COLO668 (cell line): Measurements from ENCODE around the gene PIGN.
"Not testable (repeated sequence)": the region's sequence is repeated elsewhere in the genome, so short reads cannot be mapped to it uniquely, and the experiment has no call there.

Experiments used
- DNase-seq: peaks from one replicate; lab custom pipeline; 2025; ENCODE audit not compliant: unreplicated experiment; lab: John Stamatoyannopoulos, UW

The PIGN gene

GRCh38 chr18:62064361-62064760 lies 122.5 kb downstream of the PIGN start:
- DNase-seq: no peak

GRCh38 chr18:62061821-62062478 lies 124.9 kb downstream of the PIGN start:
- no peak for DNase-seq

DNA sequence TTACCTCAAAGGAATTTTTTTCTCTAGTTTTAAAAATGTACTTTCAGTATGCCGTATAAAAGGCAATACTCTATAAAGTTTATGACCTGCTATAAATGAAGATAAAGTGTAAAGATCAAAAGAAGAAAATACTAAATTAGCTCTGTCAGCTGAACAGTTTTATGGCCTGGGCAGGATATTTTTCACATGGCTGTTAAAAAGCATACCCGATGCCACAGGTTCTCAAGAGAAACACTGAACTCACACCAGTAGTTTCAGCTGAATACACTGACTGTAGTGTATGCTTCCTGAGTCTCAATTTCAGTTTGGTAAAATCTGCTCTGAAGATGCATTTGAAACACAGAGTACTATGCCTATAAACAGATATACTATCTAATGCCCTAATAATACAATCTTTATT lies 126.0 kb downstream of the PIGN start:
- DNase-seq: no peak

DNA sequence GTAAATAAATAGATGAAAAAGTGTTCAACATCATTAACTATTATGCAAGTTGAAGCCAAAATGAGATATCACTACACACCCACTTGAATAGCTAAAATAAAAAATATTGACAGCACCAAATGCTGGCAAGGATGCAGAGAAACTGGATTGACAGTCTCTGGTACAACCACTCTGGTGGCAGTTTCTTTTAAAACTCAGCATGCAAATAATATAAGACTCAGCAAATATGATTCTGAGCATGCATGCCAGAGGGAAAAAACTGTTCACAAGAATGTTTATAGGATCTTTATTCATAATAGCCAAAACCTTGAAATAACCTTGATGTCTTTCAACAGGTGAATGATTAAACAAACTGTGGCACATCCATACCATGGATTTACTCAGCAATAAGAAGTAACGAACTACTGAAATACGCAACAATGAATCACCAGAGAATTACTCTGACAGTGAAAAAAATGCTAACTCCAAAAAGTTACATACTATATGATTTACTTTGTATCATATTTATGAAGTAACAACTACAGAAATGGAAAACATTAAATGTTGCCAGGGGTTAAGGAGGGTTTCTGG lies 131.8 kb downstream of the PIGN start:
- DNase-seq: no peak

GRCh38 chr18:62048279-62048678 lies 138.6 kb downstream of the PIGN start:
- no peak for DNase-seq

DNA sequence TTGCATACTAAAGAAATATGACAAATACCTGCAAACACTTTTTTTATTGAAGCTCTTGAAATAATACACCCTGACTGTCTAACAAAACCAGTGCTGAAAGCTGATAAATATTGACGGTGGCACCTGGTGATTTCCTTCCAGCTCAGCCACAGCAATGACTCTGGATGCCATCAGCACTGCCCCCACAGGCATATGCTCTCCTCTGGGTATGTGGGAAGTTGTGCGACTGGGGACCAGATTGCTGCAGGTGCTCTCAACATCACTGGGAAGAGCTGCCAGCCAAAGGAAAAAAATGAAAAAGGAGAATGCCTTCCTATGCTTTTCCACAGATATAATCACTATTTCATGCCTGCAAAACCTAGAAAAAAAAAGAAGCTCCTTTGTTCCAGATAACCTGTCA lies 141.5 kb downstream of the PIGN start:
- DNase-seq: no peak

- DNase-seq: no peak
Measured at GRCh38 chr18:62044490-62045000, 142.3 kb downstream of the PIGN start.

DNA sequence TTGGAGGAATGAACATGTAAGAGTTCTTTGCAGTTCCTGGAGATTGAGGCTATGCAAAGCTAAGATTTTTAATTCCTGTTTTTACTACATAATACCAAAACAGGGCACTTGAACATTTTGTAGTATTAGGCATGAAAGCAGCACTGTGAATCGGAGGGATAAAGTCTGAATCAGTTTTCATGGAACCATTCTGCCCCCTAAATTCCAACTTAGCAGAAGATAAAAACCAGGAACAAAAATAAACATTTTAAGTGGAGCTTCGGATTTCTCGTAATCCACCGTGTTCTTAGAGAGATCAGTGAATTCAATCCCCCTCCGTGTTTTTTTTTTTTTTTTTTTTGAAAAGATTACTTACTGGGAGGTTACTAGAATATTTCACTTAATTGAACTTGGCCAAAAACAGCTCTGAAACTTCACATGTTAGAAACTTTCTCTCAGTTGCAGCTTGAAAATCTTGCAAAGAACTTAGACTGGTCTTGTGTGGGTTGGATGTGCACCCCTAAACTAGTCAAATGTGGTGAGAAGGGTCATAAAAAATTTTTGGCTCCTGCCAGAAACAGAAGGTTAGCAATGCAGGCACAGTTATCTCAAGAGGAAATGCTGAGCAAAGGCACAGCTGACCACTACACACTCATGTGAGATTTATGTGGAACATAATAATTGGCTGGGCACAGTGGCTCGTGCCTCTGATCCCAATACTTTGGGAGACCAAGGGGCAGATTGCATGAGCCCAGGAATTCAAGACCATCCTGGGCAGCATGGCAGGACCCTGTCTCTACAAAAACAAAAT lies 148.7 kb downstream of the PIGN start:
- DNase-seq: no peak

DNA sequence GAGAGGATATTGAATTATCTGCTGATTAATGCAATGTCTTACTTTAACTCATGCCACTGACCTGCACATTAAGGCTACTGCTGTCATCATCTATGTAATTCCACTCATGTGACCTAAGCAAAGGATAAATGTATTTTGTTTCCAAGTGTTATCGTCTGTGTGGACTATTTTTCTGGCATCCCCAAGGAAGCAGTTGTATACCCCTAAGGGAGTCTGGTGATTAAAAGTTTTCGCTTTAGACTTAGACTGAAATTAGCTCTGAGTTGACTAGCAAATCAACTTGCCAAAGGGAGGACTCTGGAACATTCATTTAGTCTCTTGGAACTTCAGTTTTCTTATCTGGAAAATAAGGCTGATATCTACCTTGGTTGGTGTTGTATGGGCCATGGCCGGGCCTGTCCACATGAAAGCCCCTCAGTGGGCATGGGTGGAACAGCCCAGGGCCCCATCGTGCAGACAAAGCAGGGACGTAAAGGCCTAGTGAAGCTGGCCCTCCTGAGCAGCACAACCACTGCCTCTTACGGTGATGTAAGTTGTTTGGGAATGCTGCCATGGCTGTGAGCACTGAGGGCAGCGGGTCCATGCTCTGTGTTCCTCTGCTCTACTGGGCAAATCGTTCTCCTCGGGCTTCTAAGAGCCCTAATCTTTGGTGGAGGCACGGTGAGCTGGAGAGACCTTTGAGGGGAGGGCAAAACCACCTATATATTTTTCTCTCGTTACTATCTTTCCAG lies 149.7 kb downstream of the PIGN start:
- DNase-seq: no peak

GRCh38 chr18:62034286-62034685 lies 152.6 kb downstream of the PIGN start:
- not testable (repeated sequence) for DNase-seq

GRCh38 chr18:62033756-62034155 lies 153.1 kb downstream of the PIGN start:
- DNase-seq: no peak

GRCh38 chr18:62033207-62033606 lies 153.6 kb downstream of the PIGN start:
- no peak for DNase-seq

GRCh38 chr18:62030091-62030985 lies 156.5 kb downstream of the PIGN start:
- no peak for DNase-seq

DNA sequence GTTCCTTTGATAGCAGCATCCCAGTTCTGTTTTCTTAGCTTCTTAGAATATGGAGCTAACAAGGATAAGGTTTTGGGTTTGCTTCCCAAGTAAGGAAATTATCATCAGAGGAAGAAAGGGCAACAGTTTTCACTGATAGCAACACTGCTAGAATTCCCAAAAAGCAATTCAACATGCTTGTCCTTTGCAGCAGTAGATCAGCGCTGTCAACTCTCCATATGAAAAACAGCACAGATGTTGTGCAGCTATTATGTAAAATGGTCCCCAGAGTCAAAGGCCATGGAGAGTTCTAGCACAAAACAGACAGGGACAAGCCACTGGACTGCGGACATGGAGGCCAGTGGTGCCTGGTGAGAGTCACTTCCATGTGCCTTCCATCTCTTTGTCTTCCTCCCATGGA lies 158.1 kb downstream of the PIGN start:
- no peak for DNase-seq

- DNase-seq: no peak
Measured at GRCh38 chr18:62027914-62028520, 158.8 kb downstream of the PIGN start.

DNA sequence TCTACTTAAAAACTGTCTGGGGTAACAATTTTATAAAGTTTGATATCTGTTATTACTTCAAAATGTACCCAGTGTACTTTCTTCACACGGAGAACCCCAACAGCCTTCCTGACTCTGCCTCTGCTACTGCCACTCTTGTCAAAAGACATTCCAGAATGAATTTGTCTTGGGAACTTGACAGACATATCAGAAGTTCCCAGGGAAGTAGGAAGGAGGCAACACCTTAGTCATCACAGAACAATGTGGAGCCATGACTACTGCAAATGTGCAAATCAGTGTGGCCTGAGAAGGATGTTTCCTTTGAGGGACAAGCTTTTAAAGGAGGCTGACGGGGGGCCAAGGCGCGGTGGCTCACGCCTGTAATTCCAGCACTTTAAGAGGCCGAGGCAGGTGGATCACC lies 160.3 kb downstream of the PIGN start:
- DNase-seq: no peak

GRCh38 chr18:62024983-62025382 lies 161.9 kb downstream of the PIGN start:
- no peak for DNase-seq

- no peak for DNase-seq
Measured at GRCh38 chr18:62023536-62023935, 163.3 kb downstream of the PIGN start.

GRCh38 chr18:62018759-62019041 lies 168.2 kb downstream of the PIGN start:
- DNase-seq: no peak

- DNase-seq: no peak
Measured at GRCh38 chr18:62018034-62018758, 168.7 kb downstream of the PIGN start.
